Fibroblast of skin of right quadriceps (primary cell): Measurements from ENCODE around the gene PARVB.

Experiments used
- DNase-seq: peaks from one replicate; pipeline ENCODE4 v3.0.0-alpha.2; 2013

PARVB gene

DNA sequence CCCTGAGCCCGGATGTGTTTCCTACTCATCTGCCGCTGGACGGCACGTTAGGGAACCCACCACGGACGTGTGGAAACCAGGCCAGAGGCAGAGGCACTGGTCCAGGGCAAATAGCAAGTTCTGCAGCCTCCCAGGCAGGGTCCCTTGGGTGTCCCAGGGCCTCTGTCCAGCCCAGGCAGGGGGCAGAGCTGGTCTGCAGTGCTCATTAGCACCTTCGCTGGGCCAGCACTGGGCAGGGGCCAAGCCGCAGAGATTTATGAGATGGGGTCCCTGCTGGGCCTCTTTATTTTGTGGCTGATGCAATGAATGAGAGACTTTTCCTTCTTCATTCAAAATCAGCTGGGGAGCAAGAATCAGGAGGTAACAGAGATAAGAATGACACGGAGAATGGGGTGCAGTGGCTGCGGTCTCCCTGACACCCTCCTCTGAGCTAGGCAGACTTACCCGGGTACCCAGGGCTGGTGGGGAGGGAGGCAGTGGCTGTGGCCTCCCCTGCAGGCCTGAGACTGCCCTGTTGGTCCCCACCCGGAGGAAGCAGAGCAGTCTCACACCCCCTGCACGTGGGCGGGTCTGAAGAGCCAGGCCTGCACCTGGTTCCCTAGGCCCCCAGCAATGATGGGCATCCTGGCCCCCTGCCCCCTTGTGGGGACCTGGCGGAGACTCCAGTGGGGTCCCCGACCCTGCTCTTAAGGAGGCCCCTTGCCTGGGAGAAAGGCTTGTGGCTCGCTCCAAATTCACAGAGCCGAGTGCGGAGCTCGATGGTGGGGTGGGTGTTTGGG is 142.6 kb downstream of the PARVB start:
- peak; percentile 11 for DNase-seq

- DNase-seq: no peak
These were observed 143.4 kb downstream of the PARVB start for GRCh38 chr22:44167501-44167900.

DNA sequence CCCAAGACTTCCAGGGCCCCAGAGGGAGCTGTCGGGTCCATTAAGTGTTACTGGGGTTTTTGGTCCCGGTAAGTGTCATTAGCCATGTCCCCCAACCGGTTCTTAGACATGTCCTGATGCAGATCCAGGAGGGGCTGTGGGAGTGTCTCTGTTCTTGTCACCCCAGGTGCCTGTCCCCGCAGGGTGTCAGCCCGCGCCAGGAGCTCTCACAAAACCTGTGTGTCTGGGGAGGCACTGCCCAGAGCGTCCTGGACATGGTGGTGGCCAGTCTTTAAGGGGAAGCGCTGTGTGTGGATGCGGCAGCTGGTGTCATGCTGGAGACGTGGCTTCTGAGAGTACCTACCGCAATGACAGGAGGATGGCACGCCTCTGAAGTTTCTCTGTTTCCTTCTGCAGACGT is 144.1 kb downstream of the PARVB start:
- no peak for DNase-seq

- DNase-seq: no peak
These were observed 146.4 kb downstream of the PARVB start for GRCh38 chr22:44170470-44170869.

DNA sequence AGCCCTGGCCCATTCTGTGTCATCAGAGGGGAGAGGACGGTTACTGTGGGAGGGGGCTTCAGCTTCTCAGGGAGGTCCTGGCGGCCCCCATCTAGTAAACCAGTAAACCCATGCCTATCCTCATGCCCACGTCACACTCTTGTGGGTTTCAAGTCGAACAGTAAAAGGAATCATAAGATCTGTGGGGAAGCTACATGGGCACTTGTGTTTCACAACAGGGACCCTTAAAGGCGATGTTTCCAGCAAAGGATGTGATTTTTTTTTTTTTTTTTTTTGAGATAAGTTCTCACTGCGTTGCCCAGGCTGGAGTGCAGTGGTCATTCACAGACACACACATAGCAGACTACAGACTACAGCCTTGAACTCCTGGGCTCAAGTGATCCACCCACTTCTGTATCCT is 147.5 kb downstream of the PARVB start:
- DNase-seq: no peak

GRCh38 chr22:44172370-44173108 is 148.4 kb downstream of the PARVB start:
- DNase-seq: no peak

DNA sequence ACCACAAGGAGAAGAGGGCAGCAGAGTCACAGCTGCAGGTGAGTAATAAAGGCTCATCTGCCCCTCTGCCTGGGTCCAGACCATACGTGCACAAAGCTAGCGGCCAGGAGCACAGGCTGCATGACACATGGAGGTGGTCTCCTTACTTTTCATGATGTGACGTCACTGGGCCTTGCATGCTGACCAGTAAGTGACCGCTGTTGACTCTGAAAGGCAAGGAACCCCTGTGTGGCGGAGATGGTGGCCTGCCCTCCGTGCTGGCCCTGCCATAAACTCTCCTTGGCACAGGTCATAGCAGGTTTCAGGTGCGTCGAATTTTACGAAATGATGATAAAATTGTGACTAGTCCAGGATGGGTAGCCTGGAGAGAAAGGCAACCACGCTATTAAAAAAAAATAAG is 149.1 kb downstream of the PARVB start:
- no peak for DNase-seq

- no peak for DNase-seq
These were observed 151.6 kb downstream of the PARVB start for GRCh38 chr22:44175676-44176075.

DNA sequence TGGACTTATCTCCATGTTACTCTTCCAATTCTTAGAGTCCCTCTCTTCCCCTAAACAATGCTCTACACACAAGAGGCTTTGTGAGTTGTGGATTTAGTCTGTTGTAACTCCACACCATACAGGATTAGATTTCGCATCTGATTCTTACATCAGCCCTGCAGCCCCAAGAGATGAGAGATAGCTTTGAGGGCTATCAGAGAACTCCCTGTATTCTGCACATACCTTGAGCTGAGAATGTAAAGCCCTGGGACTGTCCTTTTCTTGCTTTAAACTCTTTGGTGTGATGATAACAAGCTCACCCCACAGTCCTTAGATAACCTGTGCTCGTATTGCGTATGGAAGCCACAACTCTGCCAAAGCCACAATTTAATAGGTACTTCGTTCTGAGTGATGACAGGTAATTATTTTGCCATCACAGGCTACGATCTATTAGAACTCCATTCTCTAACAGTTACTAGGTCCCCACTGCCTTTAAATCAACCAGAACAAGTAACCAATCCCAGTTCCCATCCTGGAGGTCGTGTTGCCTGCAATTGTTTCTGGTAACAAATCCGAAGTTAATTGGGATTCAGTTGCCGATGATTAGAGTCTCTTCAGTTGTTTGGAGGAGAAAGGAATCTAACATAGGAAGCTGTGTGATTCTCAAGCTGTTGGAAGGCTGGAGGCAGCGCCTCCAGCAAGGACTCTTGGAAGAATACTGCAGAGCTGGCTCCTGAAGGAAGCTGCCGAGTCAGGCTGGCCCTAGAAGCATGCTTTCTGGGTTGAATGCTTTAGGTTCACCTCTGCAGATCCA is 155.3 kb downstream of the PARVB start:
- peak; percentile 11 for DNase-seq

DNA sequence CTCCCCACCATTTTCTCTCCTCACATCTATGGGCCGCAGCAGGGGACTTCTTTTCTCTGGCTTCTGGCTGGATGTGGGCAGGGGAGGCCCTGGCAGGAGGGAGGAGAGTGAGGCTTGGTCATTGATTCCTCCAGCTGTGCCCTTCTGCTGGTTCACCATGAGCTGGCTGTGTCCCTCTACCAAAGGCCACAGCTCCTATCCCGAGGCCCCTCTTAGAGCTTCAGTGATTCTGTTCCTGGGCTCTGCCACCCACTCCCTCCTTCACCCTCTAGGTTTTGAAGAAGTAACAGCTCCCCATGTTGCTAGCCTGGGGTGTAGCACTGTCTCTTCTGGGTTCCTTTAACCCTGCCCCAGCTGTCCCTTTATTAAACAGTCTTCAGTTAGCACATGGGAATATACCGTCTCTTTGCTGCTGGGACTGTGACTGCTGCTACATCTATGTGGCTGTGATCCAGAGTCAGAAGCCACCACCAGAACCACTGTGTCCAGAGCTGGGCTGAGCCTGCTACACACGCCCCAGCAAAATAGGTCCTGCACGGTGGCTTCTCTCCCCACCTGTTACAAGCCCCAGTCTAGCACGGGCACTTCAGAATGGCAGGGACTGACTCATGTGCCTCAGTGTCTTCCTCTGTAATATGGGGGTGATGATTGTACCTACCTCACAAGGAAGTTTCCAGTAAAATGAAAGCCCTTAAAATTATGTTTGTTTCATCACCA is 156.0 kb downstream of the PARVB start:
- DNase-seq: no peak

GRCh38 chr22:44180706-44181032 is 156.6 kb downstream of the PARVB start, which contains the start of gene PARVG:
Gene PARVG, plus strand, starts transcription at chr22:44180925. Its CDS starts 2,405 bp downstream, at chr22:44183330.
- no peak for DNase-seq

DNA sequence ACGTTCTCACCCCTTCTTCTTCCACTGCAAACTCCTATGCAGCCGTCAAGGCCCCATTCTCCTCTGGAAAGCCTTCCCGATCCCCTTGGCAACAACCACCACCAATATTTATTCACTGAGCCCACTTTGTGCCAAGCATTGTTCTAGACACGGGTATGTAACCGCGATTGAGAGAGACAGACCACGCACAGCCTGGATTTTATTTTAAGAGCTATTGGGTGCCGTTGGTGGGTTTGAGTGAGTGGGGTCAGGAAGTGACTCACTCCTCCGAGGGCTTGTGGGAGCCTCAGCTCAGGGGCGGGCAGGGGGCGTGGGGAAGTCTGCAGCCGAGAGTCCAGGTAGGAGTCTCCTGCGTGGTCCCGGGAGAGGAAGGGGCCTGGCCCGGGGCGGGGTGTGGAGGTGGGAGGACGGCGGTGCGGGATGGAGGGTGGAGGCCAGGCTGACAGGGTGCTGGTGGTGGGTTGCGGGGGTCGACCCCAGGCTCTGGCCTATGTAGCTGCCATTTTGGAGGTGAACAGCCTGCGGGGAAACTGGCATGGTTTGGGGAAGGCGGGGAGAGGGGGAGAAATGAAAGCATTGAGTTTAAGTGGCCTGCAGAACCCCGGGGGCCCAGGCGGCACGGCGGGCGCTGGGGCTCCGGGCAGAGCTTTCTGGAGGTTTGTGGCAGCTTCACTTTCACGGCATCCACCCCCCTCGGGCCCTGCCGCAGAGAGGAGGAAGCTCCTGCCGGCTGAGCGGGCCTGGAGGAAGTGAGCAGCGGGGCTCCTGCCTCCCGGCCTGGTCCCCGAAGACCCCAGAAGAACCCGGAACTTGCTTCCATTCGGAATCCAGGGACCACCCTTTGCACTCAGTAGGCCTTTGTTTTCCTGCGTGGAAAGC is 157.2 kb downstream of the PARVB start:
- DNase-seq: no peak

- DNase-seq: no peak
These were observed 157.9 kb downstream of the PARVB start for GRCh38 chr22:44181912-44182587.

GRCh38 chr22:44182588-44183286 is 158.6 kb downstream of the PARVB start:
- DNase-seq: no peak

DNA sequence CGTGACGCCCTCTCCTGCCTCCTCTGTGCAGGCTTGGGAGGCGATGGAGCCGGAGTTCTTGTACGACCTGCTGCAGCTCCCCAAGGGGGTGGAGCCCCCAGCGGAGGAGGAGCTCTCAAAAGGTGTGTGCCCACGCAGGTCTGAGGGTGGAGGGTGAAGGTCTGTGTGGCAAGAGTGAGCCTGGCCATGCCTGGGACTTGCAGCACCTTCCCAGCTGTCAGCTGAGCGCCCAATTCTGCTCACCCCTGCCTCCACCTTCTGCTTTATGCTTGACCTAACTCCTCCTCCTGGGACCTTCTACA is 159.1 kb downstream of the PARVB start:
- DNase-seq: no peak

- peak; percentile 28 for DNase-seq
These were observed 159.9 kb downstream of the PARVB start for GRCh38 chr22:44184006-44184405.

DNA sequence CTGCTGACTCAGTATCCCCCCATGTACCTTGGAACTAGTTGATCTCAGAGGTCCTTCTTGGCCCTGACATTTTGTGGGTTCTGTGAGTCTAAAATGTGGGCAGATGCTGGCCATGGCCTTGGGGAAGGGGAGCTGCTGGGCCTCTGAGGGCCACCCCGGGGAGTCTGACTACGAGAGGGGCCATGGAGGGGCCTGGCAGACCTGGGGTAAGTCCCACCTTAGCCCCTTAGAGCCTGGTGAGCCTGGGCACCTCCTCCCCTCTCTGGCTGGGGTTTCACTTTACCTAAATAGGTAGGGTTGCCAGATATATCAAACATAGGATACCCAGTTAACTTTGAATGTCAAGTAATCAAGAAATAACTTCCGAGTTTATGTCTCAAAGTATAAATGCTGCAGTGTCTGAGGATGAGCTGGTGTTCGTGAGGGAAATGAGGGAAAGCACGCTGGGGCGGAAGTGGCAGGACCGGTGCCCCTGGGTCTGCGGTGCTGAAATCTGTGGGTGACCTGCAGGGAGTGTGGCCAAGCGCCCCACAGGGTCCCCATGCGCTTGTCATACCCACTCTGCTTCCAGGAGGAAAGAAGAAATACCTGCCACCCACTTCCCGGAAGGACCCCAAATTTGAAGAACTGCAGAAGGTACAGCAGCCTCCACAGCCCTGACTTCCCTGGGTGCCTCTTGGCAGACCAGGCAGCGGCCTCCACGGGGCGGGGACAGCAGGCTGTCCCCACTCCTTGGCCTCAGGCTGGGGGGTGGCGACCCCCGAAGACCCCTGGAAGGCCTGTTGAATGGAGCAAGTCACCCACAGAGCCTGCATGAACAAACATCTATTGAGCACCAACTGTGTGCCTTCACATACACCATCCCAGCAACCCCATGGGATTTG is 161.4 kb downstream of the PARVB start:
- no peak for DNase-seq

- DNase-seq: no peak
These were observed 162.0 kb downstream of the PARVB start for GRCh38 chr22:44186121-44186510.

DNA sequence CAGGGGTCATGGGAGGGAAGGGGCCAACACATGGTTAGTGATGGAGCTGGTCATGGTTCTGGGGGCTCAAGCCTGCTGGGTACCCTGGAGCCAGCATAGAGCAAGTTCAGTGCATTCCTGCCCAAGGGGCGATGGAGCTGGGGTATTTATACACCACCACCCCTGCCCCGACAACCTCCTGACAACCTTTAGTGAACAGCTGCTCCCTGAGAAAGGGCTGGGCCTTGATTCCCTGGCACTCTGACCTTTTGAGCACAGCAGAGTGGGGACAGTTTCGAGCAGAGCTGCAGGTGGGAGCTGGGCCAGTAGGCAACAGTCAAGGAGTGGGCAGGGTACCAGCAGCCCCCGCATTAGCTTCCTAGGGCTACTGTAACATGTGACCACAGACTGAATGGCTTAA is 162.6 kb downstream of the PARVB start:
- no peak for DNase-seq
